Stimulated activated CD4-positive, alpha-beta T cell treated with anti-CD3 and anti-CD28 coated beads, Interleukin-12 subunit alpha, Interleukin-12 subunit beta, amount 100 ng/mL, for 4 hours (primary cell): ENCODE data around the gene TMEM88.
A peak's percentile ranks its signal among the peaks of the same experiment; 100 is the strongest.

Experiments used
- DNase-seq: peaks from one replicate; pipeline ENCODE4 v3.0.0-alpha.2; 2020

Gene TMEM88

GRCh38 chr17:7845359-7846062, 9.4 kb upstream of the TMEM88 start:
- no peak for DNase-seq

- no peak for DNase-seq
Measured at GRCh38 chr17:7846063-7846735, 8.7 kb upstream of the TMEM88 start.

- DNase-seq, result no peak
Measured at GRCh38 chr17:7846765-7847661, 7.9 kb upstream of the TMEM88 start.

GRCh38 chr17:7848131-7848579, 6.7 kb upstream of the TMEM88 start:
- no peak for DNase-seq

GRCh38 chr17:7848739-7849129, 6.1 kb upstream of the TMEM88 start:
- DNase-seq, result no peak

- DNase-seq, result no peak
Measured at GRCh38 chr17:7849130-7849750, 5.6 kb upstream of the TMEM88 start.

GRCh38 chr17:7849751-7850504, 4.9 kb upstream of the TMEM88 start:
- no peak for DNase-seq

- no peak for DNase-seq
Measured at GRCh38 chr17:7850701-7851437, 4.0 kb upstream of the TMEM88 start.

- DNase-seq, result peak; percentile 94
Measured at GRCh38 chr17:7851438-7852261, 3.2 kb upstream of the TMEM88 start.

GRCh38 chr17:7852262-7852670, 2.6 kb upstream of the TMEM88 start:
- DNase-seq, result no peak

GRCh38 chr17:7852919-7853690, 1.8 kb upstream of the TMEM88 start:
- no peak for DNase-seq

GRCh38 chr17:7853691-7854038, 1.2 kb upstream of the TMEM88 start:
- DNase-seq, result no peak

- no peak for DNase-seq
Measured at GRCh38 chr17:7854078-7854777, 638 bp upstream of the TMEM88 start.

GRCh38 chr17:7855660-7856010, 769 bp downstream of the TMEM88 start:
- DNase-seq, result no peak

GRCh38 chr17:7856011-7856810, 1.3 kb downstream of the TMEM88 start:
- no peak for DNase-seq

- peak; percentile 88 for DNase-seq
Measured at GRCh38 chr17:7856811-7857712, 2.2 kb downstream of the TMEM88 start, which contains the start of gene NAA38. Gene NAA38 (minus strand): TSS chr17:7857559. CDS start chr17:7857463, 96 bp downstream.
